Spleen (tissue), 7 donors: ENCODE data around the gene CXCR3.

ENCODE experiments used
- CTCF ChIP-seq, 11 experiments: fragments of 200-600 bp in 7 of 11; fragments of 450-650 bp in 4 of 11; sonication (generic) in 4 of 11; IDR thresholded peaks in 8 of 11; conservative IDR thresholded peaks in 3 of 11; 1 replicate in 7 of 11; 2 replicates in 4 of 11; pipeline versions ENCODE4 v1.4.0 to v1.8.0; 2016 to 2021; ENCODE audit warnings: antibody characterized with exemption in 11 of 11, inconsistent platforms in 4 of 11, mild to moderate bottlenecking in 1 of 11
- POLR2A ChIP-seq, 3 donors: fragments of 450-650 bp; IDR thresholded peaks; one replicate each; pipeline ENCODE4 v1.5.1; 2017; ENCODE audit warnings: antibody characterized with exemption in 3 of 3, mild to moderate bottlenecking in 1 of 3
- donor health status: DM: no; HTN: no; CAD: no; lungs with moderate emphysema.
- donor health status: DM: no; HTN: no; CAD: no.
- donor health status: DM: no; HTN: no; CAD: no.

GRCh38 chrX:71619193-71619592 lies 882 bp upstream of the CXCR3 start:
- TF ChIP-seq CTCF (IDR thresholded peaks at IDR 0.05 in 8 of 11, conservative IDR thresholded peaks at IDR 0.05 in 3 of 11) (no peak), POLR2A (IDR thresholded peaks at IDR 0.05) (no peak)
